Adrenal gland (tissue), 12 donors: ENCODE measurements around the gene PRSS38. TPM values are rescaled to one million over a fixed set of nuclear protein-coding genes. Genes with fewer than 3 reads are reported as not detected.

ENCODE experiments used
- DNase-seq, 7 donors: peaks; one replicate each; pipeline ENCODE4 v3.0.0-alpha.2; 2019 to 2020
- H3K27ac ChIP-seq, 5 donors: fragments of 200-600 bp; sonication (generic) in 4 of 5; 1 replicate in 3 of 5; 2 replicates in 2 of 5; pipeline versions ENCODE4 v1.5.1 to v1.8.0; 2016 to 2020; ENCODE audit warnings: mild to moderate bottlenecking in 1 of 5
- H3K27me3 ChIP-seq: fragments of 200-600 bp; 2 replicates; pipeline ENCODE4 v1.8.0; 2021
- H3K36me3 ChIP-seq, 2 donors: fragments of 200-600 bp; replicated peaks in 1 of 2; 1 replicate in 1 of 2; 2 replicates in 1 of 2; pipeline versions ENCODE4 v1.5.1 to v1.8.0; 2018 to 2022
- H3K4me1 ChIP-seq, 2 donors: fragments of 200-600 bp; replicated peaks in 1 of 2; 1 replicate in 1 of 2; 2 replicates in 1 of 2; pipeline versions ENCODE4 v1.5.1 to v1.8.0; 2018 to 2021
- H3K4me3 ChIP-seq, 4 donors: fragments of 200-600 bp; sonication (generic) in 3 of 4; one replicate each; pipeline ENCODE4 v1.5.1; 2016 to 2018
- H3K9me3 ChIP-seq, 3 donors: fragments of 200-600 bp; sonication (generic) in 1 of 3; replicated peaks in 1 of 3; 1 replicate in 2 of 3; 2 replicates in 1 of 3; pipeline versions ENCODE4 v1.5.1 to v1.8.0; 2016 to 2021
- CTCF ChIP-seq, 6 experiments: fragments of 450-650 bp in 4 of 6; fragments of 200-600 bp in 2 of 6; sonication (generic) in 1 of 6; IDR thresholded peaks; 1 replicate in 5 of 6; 2 replicates in 1 of 6; pipeline versions ENCODE4 v1.5.1 to v1.8.0; 2016 to 2021; ENCODE audit warnings: antibody characterized with exemption in 6 of 6, mild to moderate bottlenecking in 2 of 6, moderate library complexity in 1 of 6
- POLR2A ChIP-seq, 2 donors: fragments of 450-650 bp; IDR thresholded peaks; one replicate each; pipeline ENCODE4 v1.6.1; 2017; ENCODE audit warnings: antibody characterized with exemption in 2 of 2, mild to moderate bottlenecking in 2 of 2, moderate library complexity in 1 of 2
- WGBS, 4 donors: extraction: QIAGEN DNeasy Blood & Tissue Kit in 2 of 4; methylation state at CpG; one replicate each; pipeline versions ENCODE4 v1.1.5 to v1.1.7; 2013 to 2017; 5-methylcytosine and 5-hydroxymethylcytosine counted together
- intact Hi-C, 2 donors: fragments of 100-400 bp; cut with DNase I; formaldehyde crosslinking; loops; one replicate each; pipeline versions ENCODE4 v1.14.1 to v1.15.0; 2022 to 2023
- polyA plus RNA-seq, 3 donors: library from polyadenylated mRNA; stranded (reverse); fragments of 200-250 nt in 2 of 3; fragments of 350-450 nt in 1 of 3; fragmentation: Illumina TruSeq in 1 of 3; extraction: RNeasy Lipid Tissue Mini Kit (QIAGEN cat#74804) in 1 of 3; gene quantifications; one replicate each; pipeline ENCODE4 v1.2.3, GENCODE V29; 2013 to 2014
- total RNA-seq, 9 donors: library from RNA; depleted of rRNA in 4 of 9; stranded (reverse); fragments of >200 nt in 4 of 9; fragments of 120-200 nt in 1 of 9; fragmentation: NEBNext Ultra II Directional in 1 of 9; extraction: Animal tissue kit (Norgen Biotek cat#: 25700) in 1 of 9; gene quantifications; one replicate each; pipeline versions ENCODE4 v1.1.0 to v1.2.4, GENCODE V29; 2013 to 2023
- donor health status: healthy with polysubstance abuse.
- donor health status: Bipolar disorder and iron deficiency.
- donor health status: DM: yes; HTN: yes; CAD: no.
- donor health status: DM: no; HTN: no; CAD: no.
- donor health status: DM: no; HTN: no; CAD: no.
- donor health status: DM: yes; HTN: yes; CAD: no.

Gene PRSS38
- total and polyA plus RNA-seq, 12 donors: not detected

- H3K36me3 ChIP-seq: peaks cover 0 to 6% of the 10 kb centered on the region in 2 donors
- intact Hi-C loops: no loop called here
- no peak for TF ChIP-seq CTCF (IDR thresholded peaks at IDR 0.05)
- TF ChIP-seq POLR2A (IDR thresholded peaks at IDR 0.05): no peak
- no peaks in the 10 kb centered on the region for H3K27me3 ChIP-seq
- no peak overlapping the region for H3K4me3 ChIP-seq
- 74 to 80% (median 76%) methylated on average over 6 to 7 of the region's 7 CpGs for WGBS, 4 donors
- H3K9me3 ChIP-seq: no peaks in the 10 kb centered on the region
- no peak for DNase-seq
- no peaks in the 10 kb centered on the region for H3K4me1 ChIP-seq
- no peak overlapping the region for H3K27ac ChIP-seq
Measured at GRCh38 chr1:227776331-227776771, 39.1 kb upstream of the PRSS38 start.

DNA sequence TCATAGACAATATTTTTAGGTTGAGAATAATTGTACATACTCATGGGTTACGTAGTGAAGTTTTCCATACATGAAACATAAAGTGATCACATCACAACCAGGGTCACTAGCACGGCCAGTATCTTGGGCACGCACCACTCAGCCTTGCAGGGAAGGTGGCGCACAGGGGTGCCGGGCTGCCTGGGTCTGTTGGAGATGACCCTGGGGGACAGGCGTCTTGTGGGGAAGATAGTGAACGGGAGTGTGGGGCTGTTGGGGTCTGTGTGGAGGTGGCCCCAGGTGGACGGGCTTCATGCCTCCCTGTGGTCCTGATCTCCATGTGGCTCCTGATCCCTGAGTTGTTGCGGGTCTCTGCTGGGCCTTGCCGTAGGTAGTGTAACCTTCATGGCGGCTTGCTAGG, 38.3 kb upstream of the PRSS38 start:
- no peak for DNase-seq
- Histone ChIP-seq H3K4me3 (no peak overlapping the region), H3K9me3 (no peaks in the 10 kb centered on the region), H3K27me3 (no peaks in the 10 kb centered on the region), H3K4me1 (no peaks in the 10 kb centered on the region), H3K36me3 (peaks cover 0 to 6% of the 10 kb centered on the region in 2 donors), H3K27ac (no peak overlapping the region)
- TF ChIP-seq CTCF (IDR thresholded peaks at IDR 0.05) (no peak), POLR2A (IDR thresholded peaks at IDR 0.05) (no peak)
- intact Hi-C loops: no loop called here
- 86 to 93% (median 90%) methylated on average over 11 of the region's 11 CpGs for WGBS, 4 donors

DNA sequence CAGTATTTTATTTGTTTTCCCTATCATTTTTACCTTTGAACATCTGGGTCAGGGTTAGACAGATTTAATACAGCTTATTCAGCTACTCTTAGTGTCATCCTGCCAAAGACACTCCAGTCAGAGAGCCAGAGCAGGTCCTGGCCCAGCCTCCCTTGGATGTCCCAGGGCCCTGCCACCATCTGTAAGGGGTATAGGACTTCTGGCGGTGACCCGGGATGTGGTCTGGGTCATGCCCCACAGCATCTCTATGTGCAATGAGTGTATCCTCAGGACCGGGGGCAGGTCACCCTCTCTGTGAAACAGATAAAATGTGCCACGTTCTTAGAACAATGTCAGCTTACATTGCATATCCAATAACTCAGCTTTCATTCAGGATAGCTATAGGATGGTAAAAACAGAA, 37.8 kb upstream of the PRSS38 start:
- 94 to 100% (median 99%) methylated on average over 4 of the region's 4 CpGs for WGBS, 4 donors

DNA sequence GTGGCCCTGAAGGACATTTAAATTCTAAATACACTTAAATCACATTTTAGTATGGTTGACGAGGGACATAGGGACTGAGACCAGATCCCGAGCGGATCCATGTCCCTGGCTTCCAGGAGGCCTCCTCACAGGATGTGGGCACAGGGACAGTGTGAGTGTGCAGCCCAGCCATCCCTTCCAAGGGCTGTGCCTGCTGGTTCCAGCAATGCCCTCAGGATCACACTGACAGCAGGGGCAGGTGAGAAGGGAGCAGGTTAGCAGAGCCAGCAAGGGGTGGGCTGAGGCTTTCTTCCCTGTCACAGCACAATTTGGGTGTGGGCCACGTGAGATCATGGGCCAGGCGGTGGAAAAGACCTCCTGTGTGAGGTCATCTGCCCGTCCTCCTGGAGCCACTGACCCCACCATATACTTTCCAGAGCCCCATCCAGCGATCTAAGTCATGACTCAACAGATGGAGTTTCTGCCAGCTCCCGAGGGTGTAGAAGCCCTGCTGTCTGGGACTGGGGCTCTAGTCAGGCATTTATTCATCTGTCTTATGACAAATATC, 37.0 kb upstream of the PRSS38 start:
- WGBS, 4 donors: 70 to 84% (median 76%) methylated on average over 8 of the region's 8 CpGs
- Histone ChIP-seq H3K4me3 (no peak overlapping the region), H3K27me3 (no peaks in the 10 kb centered on the region), H3K27ac (peak overlapping the region in 2 of 5 donors; percentile 45 to 54), H3K36me3 (peaks cover 0 to 6% of the 10 kb centered on the region in 2 donors), H3K4me1 (no peaks in the 10 kb centered on the region), H3K9me3 (no peaks in the 10 kb centered on the region)
- TF ChIP-seq CTCF (IDR thresholded peaks at IDR 0.05) (no peak), POLR2A (IDR thresholded peaks at IDR 0.05) (no peak)
- peak; percentile 24 to 70 (median 51) for DNase-seq
- intact Hi-C loops: no loop called here

More for the DNA sequence above, 37.8 kb upstream of the PRSS38 start:
- Histone ChIP-seq H3K9me3 (no peaks in the 10 kb centered on the region), H3K27ac (no peak overlapping the region), H3K4me3 (no peak overlapping the region), H3K4me1 (no peaks in the 10 kb centered on the region), H3K27me3 (no peaks in the 10 kb centered on the region), H3K36me3 (peaks cover 0 to 6% of the 10 kb centered on the region in 2 donors)
- no peak for DNase-seq
- intact Hi-C loops: no loop called here
- TF ChIP-seq POLR2A (IDR thresholded peaks at IDR 0.05): no peak
- TF ChIP-seq CTCF (IDR thresholded peaks at IDR 0.05): no peak
